Stimulated activated CD4-positive, alpha-beta T cell treated with anti-CD3 and anti-CD28 coated beads, Interleukin-12 subunit alpha, Interleukin-12 subunit beta, amount 100 ng/mL, for 48 hours (primary cell): Measurements from ENCODE around the gene CAB39L.

Source experiments
- DNase-seq, 3 donors: peaks; one replicate each; pipeline ENCODE4 v3.0.0-alpha.2; 2020; ENCODE audit warnings: low read depth in 2 of 3, low spot score in 1 of 3

Gene CAB39L

DNA sequence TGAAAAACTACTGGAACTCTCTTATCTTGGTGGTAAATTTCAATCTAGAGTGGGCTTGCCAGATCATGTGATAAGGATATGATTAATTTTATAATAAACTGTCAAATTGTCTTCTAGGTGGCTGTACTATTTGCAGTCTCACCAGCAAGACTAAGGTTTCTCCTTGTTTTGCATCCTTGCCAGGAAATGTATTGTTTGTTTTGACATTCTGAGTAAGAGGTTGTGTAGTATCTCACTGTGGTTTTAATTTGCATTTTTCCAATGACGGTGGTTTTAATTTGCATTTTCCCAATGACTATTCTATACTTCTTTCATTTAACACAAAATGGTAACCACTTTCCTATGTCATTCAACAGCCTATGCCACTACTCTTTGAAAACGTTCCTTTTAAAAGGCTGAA, 2.0 kb downstream of the CAB39L start:
- no peak for DNase-seq

DNA sequence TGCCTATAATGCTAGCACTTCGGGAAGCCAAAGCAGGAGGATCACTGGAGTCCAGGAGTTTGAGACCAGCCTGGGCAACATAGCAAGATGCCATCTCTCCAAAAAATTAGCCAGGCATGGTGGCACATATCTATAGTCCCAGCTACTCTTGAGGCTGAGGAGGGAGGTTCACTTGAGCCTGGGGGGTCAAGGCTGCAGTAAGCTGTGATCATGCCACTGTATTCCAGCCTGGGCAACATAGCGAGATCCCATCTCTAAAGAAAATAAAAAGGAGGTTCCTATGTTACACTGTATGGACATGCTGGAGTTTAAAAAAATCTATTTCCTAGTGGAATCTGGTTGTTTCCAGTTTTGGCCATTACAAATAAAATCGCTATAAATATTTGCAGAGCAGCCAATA, 2.6 kb downstream of the CAB39L start:
- no peak for DNase-seq

- no peak for DNase-seq
Observed at GRCh38 chr13:49439609-49440008, 4.3 kb downstream of the CAB39L start.

DNA sequence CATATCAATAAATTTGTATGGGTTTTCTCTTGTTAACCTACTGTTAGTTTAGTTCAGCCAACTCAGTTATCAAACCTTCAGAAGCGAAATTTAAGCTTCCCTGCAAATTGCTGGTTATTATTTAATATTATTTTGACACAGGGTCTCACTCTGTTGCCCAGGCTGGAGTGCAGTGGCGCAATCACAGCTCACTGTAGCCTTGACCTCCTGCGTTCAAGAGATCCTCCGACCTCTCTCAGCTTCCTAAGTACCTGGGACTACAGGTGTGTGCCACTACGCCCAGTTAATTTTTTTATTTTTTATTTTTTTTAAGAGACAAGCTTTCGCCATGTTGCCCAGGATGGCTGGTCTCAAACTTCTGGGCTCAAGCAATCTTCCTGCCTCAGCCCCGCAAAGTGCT, 6.2 kb downstream of the CAB39L start:
- no peak for DNase-seq

- DNase-seq, result no peak
Observed at GRCh38 chr13:49436890-49437289, 7.0 kb downstream of the CAB39L start.

GRCh38 chr13:49435992-49436391, 7.9 kb downstream of the CAB39L start:
- DNase-seq, result no peak

DNA sequence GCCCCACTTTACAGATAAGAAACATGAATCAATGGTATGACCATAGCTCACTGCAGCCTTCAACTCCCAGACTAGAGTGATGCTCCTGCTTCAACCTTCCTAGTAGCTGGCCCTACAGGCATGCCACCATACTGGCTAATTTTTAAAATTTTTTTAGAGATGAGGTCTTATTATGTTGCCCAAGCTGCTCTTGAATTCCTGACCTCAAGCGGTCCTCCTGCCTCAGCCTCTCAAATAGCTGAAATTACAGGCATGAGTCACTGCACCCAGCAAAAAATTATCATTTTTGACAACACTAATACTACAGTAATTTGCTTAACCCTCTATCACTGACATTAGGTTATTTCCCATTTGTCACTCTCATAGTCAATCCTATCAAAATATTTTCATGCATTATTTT, 14.7 kb downstream of the CAB39L start:
- DNase-seq, result no peak

DNA sequence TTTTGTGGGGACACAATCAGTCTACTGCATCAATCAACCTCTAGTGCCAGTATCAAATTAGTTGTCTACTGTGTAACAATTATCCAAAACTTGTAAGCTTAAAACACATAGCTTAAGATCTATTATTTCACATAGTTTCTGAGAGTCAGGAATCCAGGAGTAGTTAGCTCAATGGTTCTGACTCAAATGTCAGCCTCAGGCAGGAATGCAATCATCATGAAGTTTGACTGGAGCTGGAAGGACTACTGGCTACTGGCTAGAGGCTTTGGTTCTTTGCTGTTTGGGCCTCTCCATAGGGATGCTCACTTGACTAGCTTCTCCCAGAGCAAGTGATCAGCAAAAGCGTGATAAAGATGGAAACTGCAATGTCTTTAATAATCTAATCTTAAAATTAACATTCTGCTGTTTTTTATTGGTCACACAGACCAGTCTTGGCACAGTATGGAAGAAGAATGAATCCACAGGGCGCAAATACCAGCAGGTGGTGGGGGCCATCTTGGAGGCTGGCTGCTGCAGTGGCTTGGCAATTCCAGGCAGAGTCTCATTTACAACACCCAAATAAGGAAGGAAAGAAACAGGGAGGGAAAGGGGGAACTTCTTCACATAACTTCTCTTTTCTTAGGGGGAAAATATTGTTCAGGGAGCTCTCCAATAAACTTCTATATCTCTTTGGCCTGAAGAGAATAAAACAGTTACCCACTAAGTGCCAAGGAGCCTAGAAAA, 15.7 kb downstream of the CAB39L start:
- DNase-seq, result no peak

DNA sequence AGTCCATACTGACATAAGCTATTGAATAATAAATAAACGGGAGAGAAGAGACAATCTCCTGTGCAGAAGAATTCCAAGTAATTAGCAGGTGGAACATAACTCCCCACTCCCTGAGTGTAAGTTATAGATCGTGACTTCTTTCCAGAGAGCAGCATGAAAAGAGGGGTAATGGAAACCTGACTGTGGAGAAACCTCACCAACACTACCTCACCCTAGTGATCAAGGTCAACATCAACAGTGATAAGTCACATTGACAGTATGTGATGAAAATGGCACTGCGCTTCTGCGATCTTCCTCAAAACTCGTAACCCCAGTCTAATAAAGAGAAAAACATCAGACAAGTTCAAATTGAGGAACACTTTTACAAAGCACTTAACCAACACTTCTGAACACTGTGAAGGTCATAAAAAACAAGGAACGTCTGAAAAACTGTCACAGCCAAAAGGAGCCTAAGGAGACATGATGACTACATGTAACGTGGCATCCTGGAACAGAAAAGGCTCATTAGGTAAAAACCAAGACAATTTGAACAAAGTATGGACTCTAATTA, 19.8 kb downstream of the CAB39L start:
- no peak for DNase-seq

DNA sequence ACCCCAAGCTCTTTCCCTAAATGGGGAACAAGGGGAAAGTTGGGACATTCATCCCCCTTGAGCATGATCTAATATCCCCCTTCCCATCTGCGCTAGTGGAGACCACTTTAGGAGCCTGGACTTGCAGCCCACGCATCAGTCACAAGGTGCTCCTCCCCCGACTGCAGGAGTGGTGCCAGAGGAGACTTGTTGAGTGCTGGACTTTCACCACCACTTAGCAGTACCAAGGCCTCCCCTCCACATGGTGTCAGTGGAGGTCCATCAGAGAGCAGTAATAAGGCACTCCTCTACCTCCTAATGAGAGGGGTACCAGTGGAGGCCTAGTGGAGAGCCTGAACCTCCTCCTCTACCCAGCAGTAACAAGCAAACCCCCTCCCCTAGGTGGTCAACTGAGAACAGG, 22.5 kb downstream of the CAB39L start:
- no peak for DNase-seq

DNA sequence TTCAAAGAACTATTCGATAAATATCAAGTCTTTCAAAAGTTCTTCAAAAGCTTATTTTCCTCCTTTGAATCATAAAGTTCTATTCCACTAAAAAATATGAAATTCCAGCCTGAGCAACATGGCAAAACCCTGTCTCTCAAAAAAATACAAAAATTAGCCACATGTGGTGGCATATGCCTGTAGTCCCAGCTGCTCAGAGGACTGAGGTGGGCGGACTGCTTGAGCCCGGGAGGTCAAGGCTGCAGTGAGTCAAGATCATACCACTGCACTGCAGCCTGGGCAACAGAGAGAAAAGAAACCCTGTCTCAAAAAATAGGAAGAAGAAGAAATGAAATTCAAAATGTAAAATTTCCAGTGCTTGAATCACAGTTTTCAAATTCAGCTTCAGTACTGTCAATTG, 24.6 kb downstream of the CAB39L start:
- no peak for DNase-seq

DNA sequence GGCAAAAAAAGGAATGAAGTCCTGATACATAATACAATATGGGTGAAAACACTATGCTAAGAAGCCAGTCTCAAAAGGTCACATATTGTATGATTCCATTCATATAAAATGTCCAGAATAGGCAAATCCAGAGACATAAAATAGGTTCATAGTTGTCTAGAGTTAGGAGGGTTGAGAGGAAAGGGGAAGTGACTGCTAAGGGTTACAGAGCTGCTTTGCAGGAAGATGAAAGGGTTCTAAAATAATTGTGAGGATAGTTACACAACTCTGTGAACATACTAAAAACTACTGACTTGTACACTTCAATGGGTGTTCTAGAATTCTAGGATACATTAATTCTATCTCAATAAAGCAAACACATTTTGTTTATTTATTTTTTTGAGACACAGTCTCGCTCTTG, 25.7 kb downstream of the CAB39L start:
- no peak for DNase-seq

DNA sequence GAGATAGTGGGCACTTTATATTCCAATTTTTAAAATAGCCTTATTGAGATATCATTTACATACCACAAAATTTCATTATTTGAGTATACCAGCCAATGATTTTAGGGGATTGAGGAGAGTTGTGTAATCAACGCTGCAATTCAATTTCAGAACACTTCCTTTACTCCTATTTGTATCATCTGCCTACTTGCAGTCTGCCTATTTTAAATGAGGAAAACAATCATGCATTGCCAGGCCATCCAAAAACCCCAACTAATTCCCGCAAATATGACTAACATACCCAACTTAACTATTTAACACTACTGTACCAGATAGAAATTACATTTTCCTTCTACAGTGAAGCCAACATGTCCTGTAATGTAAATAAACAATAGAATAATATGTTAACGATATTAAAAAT, 26.7 kb downstream of the CAB39L start:
- no peak for DNase-seq

- no peak for DNase-seq
Observed at GRCh38 chr13:49412749-49413148, 31.1 kb downstream of the CAB39L start.

- no peak for DNase-seq
Observed at GRCh38 chr13:49411353-49411752, 32.5 kb downstream of the CAB39L start.

DNA sequence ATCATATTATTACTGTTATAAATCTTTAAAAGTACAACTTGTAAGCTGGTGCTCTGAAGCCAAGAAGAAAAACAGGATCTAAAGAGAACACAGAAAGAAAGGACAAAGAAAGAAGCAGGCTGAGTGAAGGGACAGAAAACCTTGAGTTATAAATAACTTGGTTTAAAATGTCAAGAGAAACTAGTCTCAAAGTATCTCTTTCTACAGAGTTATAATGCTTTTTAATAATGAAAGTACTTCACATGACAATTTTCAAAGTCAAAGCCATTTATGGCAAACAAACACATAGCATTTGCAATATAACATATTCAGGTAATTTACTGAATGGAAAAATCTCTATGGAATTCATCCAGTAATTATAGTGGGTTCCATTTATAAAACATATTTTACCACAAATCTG, 33.4 kb downstream of the CAB39L start:
- no peak for DNase-seq

DNA sequence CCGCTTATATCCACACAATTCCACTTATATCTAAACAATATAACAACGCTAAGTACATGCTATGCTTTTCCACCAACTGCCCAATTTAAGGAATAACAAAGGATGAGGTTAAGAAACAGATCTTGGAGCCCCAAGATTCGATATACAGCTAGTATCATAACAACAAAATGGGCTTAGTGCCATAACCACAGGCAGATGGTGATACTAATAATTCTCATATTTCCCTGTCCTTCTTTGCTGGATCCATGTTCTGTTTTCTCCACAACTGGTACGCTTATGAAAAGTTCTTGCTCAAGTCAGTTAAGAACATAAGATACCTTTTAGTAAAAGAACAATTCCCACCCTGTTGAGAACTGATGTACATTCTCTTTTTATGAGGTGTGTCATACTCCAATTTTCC, 33.9 kb downstream of the CAB39L start:
- no peak for DNase-seq

DNA sequence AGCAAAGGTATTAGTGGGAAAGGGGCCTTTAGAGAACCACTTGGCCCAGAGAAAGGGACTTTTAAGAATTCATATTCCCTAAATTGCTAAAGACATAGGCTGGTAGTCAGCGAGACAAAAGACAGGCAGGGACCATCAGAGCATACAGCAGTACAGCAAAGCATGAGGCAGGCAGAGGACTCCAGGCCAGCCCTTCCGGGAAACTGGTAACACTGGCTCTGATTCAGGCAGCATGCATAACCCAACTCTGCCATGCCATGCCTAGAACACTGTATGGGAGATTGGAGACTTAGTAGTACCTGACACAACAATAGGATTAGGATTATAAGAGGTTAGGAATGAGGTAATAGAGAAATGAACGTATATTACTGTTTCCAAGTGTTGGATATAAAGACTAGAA, 34.9 kb downstream of the CAB39L start:
- no peak for DNase-seq

GRCh38 chr13:49407936-49408335, 35.9 kb downstream of the CAB39L start:
- DNase-seq, result no peak

GRCh38 chr13:49407068-49407467, 36.8 kb downstream of the CAB39L start:
- no peak for DNase-seq

DNA sequence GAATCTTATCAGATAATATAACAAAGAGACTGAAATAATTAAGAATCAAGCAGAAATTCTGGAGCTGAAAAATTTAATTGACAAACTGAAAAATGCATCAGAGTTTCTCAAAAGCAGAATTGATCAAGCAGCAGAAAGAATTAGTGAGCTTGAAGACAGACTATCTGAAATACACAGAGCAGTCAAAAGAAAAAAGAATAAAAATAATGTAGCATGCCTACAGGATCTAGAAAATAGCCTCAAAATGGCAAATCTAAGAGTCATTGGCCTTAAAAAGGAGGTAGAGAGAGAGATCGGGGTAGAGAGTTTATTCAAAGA, 39.2 kb downstream of the CAB39L start:
- DNase-seq, result no peak

DNA sequence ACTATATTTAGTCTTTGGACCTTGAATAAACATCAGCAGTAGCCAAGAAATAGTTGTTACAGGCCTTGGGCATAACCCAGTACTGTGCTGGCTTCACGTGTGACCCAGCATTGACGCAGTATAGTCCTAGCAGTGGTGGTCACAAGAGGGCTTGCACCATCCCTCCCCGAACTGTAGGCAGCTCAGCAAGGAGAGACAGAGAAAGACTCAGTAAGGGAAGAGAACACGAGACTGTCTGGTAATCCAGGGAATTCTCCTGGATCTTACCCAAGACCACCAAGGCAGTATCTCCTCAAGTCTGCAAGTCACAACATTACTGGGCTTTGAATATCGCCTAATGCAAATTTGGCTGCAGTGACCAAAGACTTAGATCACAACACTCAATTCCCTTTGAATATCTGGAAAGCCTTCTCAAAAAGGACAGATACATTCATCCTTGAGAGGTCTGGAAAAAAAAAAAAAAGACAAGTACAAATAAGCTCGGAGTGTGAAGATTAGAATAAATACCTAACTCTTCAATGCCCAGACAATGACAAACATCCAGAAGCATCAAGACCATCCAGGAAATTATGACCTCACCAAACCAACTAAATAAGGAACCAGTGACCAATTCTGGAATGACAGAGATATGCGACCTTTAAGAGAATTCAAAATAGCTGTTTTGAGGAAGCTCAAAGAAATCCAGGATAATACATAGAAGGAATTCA, 39.7 kb downstream of the CAB39L start:
- no peak for DNase-seq
